Panc1 (cell line): ENCODE results near the gene ZFTA. TPM values are rescaled to one million over a fixed set of nuclear protein-coding genes. Genes with fewer than 3 reads are reported as not detected.

Experiments
- ATAC-seq: fragments of 200-7000 bp; cut with Tn5 transposase; 2 replicates; pipeline ENCODE4 v1.9.1; 2020; ENCODE audit warnings: mild to moderate bottlenecking, moderate library complexity
- BruUV-seq: library from RNA; stranded (reverse); fragments of 400-500 nt; replicated peaks from 2 replicates; lab custom pipeline; 2021; lab: Mats Ljungman, UMichigan
- CTCF ChIA-PET: fragments of 300-600 bp; sonication (Branson Sonifier 250); formaldehyde crosslinking; loops from one replicate; lab custom pipeline; 2022; ENCODE audit warnings: antibody characterized with exemption; lab: Charles Lee
- POLR2A ChIA-PET: fragments of 300-600 bp; sonication (Branson Sonifier 250); formaldehyde crosslinking; loops from one replicate; lab custom pipeline; 2022; ENCODE audit warnings: antibody characterized with exemption; lab: Charles Lee
- DNase-seq: peaks from one replicate; pipeline ENCODE4 v3.0.0-alpha.2; 2010; ENCODE audit warnings: low read depth, low spot score
- H3K27ac ChIP-seq: 2 replicates; pipeline ENCODE4 v1.5.1; 2011; ENCODE audit warnings: mild to moderate bottlenecking, low read length, inconsistent platforms
- H3K27me3 ChIP-seq: fragments of 200-500 bp; sonication (Bioruptor generic); 2 replicates; pipeline ENCODE4 v1.6.0; 2014; ENCODE audit warnings: low read length, inconsistent platforms; ENCODE audit not compliant: control insufficient read depth, insufficient read depth
- H3K36me3 ChIP-seq: fragments of 200-500 bp; sonication (Bioruptor generic); 2 replicates; pipeline ENCODE4 v1.5.1; 2014; ENCODE audit warnings: inconsistent platforms, mild to moderate bottlenecking, low read length, moderate library complexity; ENCODE audit not compliant: control insufficient read depth, insufficient read depth
- H3K4me1 ChIP-seq: 2 replicates; pipeline ENCODE4 v1.5.1; 2011; ENCODE audit warnings: inconsistent platforms, mild to moderate bottlenecking, low read length, moderate library complexity; ENCODE audit not compliant: control insufficient read depth, insufficient read depth
- H3K4me3 ChIP-seq, 2 experiments: 2 replicates each; pipeline ENCODE4 v1.5.1; 2011 to 2012; ENCODE audit warnings: low read depth in 2 of 2, low read length in 2 of 2, mild to moderate bottlenecking in 2 of 2, inconsistent platforms in 1 of 2, moderate library complexity in 1 of 2
- H3K9me3 ChIP-seq: fragments of 200-500 bp; sonication (Bioruptor generic); 2 replicates; pipeline ENCODE4 v1.5.1; 2014; ENCODE audit warnings: low read depth, mild to moderate bottlenecking, inconsistent platforms, low read length, moderate library complexity; ENCODE audit not compliant: control insufficient read depth, insufficient read depth
- POLR2AphosphoS5 ChIP-seq: IDR thresholded peaks from 2 replicates; pipeline ENCODE4 v1.6.1; 2012; ENCODE audit warnings: mild to moderate bottlenecking, low read depth, low read length, moderate library complexity
- SIN3A ChIP-seq: IDR thresholded peaks from 2 replicates; pipeline ENCODE4 v1.6.1; 2012; ENCODE audit warnings: low read depth, mild to moderate bottlenecking, low read length, moderate library complexity, borderline replicate concordance; ENCODE audit not compliant: insufficient read depth
- TCF7L2 ChIP-seq: IDR thresholded peaks from 2 replicates; pipeline ENCODE4 v1.6.1; 2011; ENCODE audit warnings: mild to moderate bottlenecking, low read depth, low read length, inconsistent platforms
- in situ Hi-C: cut with HindIII; loops from 2 replicates; pipeline ENCODE4 v1.10.0; 2016; ENCODE audit warnings: low sequenced_read_pairs, low pct_unique_long_range_greater_than_20kb
- intact Hi-C: fragments of 100-400 bp; cut with micrococcal nuclease; formaldehyde crosslinking; loops from one replicate; pipeline ENCODE4 v1.10.0; 2022; ENCODE audit not compliant: unreplicated experiment
- total RNA-seq: library from RNA; stranded (reverse); gene quantifications from one replicate; pipeline ENCODE4 v1.2.1, GENCODE V29; 2021; ENCODE audit not compliant: unreplicated experiment
- TF ChIP-seq, protein P1 (sequence below), 2 experiments: IDR thresholded peaks; 2 replicates each; pipeline ENCODE4 v1.6.1; 2011 to 2012; ENCODE audit warnings: low read depth in 2 of 2, control low read depth in 1 of 2, low read length in 1 of 2, mild to moderate bottlenecking in 1 of 2, moderate library complexity in 1 of 2; ENCODE audit not compliant: insufficient read depth in 1 of 2
- TF ChIP-seq, protein P2 (sequence below): fragments of 450-650 bp; IDR thresholded peaks from 2 replicates; pipeline ENCODE4 v1.5.1; 2017; ENCODE audit warnings: mild to moderate bottlenecking

ZFTA gene
- total RNA-seq, 1 experiment from 2014 or later, result 16.1 TPM

DNA sequence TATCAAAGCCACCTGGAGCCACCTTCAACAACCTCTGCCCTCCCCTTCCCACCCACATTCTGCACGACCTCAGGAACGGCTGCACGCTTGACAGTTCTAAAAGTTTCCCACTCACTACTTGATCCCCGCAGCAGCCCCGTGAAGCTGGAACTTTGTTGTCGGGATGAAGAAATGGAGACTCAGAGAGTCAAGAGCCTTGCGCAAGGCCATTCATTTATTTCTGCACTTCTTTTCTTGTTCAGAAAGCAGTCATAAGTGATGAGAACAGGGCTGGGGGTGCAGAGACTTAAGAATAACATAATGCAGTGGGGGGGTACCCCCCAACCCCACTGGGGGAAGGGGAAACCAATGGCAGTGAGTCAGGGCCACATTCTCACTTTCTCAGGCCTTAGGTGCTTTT is 2.2 kb upstream of the ZFTA start:
- no TSS peak for BruUV-seq

DNA sequence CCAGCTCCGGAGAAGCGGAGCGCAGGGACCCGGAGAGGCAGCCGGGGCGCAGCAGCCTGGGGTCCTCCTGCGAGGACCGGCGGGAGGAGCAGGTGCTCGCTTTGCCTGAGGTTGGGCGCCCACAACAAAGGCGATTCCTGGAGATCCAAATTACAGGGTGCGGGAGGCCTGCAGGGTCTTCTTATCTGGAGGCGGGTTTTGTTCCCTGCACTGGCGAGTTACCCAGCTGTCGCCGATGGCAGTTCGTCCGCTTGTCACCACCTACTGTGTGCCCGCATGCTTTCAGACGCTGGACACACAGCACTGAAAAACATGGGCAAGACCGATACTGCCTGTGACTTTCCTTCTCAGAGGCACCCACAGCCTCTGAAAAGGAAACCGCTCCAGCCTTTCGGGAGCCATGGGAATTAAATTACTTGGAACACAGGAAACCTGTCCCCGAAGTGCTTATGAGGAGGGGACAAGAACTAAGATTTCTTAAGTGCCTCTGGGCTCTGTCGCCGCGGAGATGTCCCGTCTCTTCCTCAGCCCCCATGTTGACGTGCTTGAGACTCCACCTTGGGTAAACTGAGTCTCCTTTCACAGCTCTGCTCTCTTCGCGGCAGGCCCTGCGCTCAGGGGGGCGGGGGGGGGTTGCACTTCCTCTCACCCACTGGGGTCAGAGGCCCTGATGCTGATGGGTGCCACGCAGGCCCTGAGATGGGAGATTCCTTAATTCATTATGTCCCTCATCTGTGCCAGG is 1.3 kb upstream of the ZFTA start:
- Histone ChIP-seq H3K27me3 (no peaks in the 10 kb centered on the region), H3K4me1 (peaks cover 15% of the 10 kb centered on the region), H3K36me3 (peaks cover 4% of the 10 kb centered on the region; the same call in 1 of the 2 replicates), H3K4me3 (peak overlapping the region; percentile 57 to 85), H3K27ac (peak overlapping the region; percentile 68), H3K9me3 (no peaks in the 10 kb centered on the region)
- no TSS peak for BruUV-seq
- ChIA-PET POLR2A (interaction anchor here (0.7 kb wide), 1 partner anchor 106 kb away, joined by 4 read pairs; no protein-coding TSS in a partner anchor), CTCF (interaction anchor here (0.6 kb wide), 1 partner anchor 42 kb away, joined by 7 read pairs; no protein-coding TSS in a partner anchor)
- in situ Hi-C loops, result no loop called here
- TF ChIP-seq SIN3A, result no peak
- TF ChIP-seq, protein P1, sequence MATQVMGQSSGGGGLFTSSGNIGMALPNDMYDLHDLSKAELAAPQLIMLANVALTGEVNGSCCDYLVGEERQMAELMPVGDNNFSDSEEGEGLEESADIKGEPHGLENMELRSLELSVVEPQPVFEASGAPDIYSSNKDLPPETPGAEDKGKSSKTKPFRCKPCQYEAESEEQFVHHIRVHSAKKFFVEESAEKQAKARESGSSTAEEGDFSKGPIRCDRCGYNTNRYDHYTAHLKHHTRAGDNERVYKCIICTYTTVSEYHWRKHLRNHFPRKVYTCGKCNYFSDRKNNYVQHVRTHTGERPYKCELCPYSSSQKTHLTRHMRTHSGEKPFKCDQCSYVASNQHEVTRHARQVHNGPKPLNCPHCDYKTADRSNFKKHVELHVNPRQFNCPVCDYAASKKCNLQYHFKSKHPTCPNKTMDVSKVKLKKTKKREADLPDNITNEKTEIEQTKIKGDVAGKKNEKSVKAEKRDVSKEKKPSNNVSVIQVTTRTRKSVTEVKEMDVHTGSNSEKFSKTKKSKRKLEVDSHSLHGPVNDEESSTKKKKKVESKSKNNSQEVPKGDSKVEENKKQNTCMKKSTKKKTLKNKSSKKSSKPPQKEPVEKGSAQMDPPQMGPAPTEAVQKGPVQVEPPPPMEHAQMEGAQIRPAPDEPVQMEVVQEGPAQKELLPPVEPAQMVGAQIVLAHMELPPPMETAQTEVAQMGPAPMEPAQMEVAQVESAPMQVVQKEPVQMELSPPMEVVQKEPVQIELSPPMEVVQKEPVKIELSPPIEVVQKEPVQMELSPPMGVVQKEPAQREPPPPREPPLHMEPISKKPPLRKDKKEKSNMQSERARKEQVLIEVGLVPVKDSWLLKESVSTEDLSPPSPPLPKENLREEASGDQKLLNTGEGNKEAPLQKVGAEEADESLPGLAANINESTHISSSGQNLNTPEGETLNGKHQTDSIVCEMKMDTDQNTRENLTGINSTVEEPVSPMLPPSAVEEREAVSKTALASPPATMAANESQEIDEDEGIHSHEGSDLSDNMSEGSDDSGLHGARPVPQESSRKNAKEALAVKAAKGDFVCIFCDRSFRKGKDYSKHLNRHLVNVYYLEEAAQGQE (IDR thresholded peaks at IDR 0.05; ENCODE audit: insufficient read depth in 1 of 2, low read depth in 2 of 2, low read length in 1 of 2), result no peak
- TF ChIP-seq TCF7L2, result no peak
- TF ChIP-seq POLR2AphosphoS5, result no peak
- TF ChIP-seq, protein P2, sequence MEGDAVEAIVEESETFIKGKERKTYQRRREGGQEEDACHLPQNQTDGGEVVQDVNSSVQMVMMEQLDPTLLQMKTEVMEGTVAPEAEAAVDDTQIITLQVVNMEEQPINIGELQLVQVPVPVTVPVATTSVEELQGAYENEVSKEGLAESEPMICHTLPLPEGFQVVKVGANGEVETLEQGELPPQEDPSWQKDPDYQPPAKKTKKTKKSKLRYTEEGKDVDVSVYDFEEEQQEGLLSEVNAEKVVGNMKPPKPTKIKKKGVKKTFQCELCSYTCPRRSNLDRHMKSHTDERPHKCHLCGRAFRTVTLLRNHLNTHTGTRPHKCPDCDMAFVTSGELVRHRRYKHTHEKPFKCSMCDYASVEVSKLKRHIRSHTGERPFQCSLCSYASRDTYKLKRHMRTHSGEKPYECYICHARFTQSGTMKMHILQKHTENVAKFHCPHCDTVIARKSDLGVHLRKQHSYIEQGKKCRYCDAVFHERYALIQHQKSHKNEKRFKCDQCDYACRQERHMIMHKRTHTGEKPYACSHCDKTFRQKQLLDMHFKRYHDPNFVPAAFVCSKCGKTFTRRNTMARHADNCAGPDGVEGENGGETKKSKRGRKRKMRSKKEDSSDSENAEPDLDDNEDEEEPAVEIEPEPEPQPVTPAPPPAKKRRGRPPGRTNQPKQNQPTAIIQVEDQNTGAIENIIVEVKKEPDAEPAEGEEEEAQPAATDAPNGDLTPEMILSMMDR, result no peak
- no peak for ATAC-seq
- DNase-seq, result no peak
- intact Hi-C loops, result loop anchor here (10.0 kb wide), 1 partner anchor 65 kb away; the partner anchor contains the start of gene MARK2

More for the DNA sequence above, 2.2 kb upstream of the ZFTA start:
- CTCF ChIA-PET, result no interaction called here
- in situ Hi-C loops, result no loop called here
- H3K4me1 ChIP-seq, result peaks cover 15% of the 10 kb centered on the region
- intact Hi-C loops, result no loop called here
- ATAC-seq, result no peak
- no peak overlapping the region for H3K4me3 ChIP-seq
- H3K27me3 ChIP-seq, result no peaks in the 10 kb centered on the region
- TF ChIP-seq, protein P1 (IDR thresholded peaks at IDR 0.05; ENCODE audit: insufficient read depth in 1 of 2, low read depth in 2 of 2, low read length in 1 of 2), result no peak
- TF ChIP-seq SIN3A (no peak), POLR2AphosphoS5 (no peak), TCF7L2 (no peak)
- TF ChIP-seq, protein P2, result no peak
- no peak for DNase-seq
- H3K27ac ChIP-seq, result no peak overlapping the region
- POLR2A ChIA-PET, result interaction anchor here (0.7 kb wide), 1 partner anchor 105 kb away, joined by 4 read pairs; no protein-coding TSS in a partner anchor
- H3K36me3 ChIP-seq, result peaks cover 4% of the 10 kb centered on the region; the same call in 1 of the 2 replicates
- no peaks in the 10 kb centered on the region for H3K9me3 ChIP-seq
